ENCODE measurements around the gene SYT13. TPM values are rescaled to one million over a fixed set of nuclear protein-coding genes. Genes with fewer than 3 reads are reported as not detected.

SYT13 gene
- total RNA-seq, 1 donor from 2014 or later, result 0.50 TPM

- H3K36me3 ChIP-seq (ENCODE audit: insufficient read depth, low read length), result no peaks in the 10 kb centered on the region
- no peaks in the 10 kb centered on the region for H3K4me1 ChIP-seq (ENCODE audit: insufficient read depth, low read length)
- H3K4me3 ChIP-seq (ENCODE audit: insufficient read depth, low read depth, low read length), result no peak overlapping the region
- no peaks in the 10 kb centered on the region for H4K20me1 ChIP-seq (ENCODE audit: insufficient read depth, low read length)
- no peaks in the 10 kb centered on the region for H3K27me3 ChIP-seq (ENCODE audit: insufficient read depth, low read length)
- Mint-ChIP-seq H3K4me3 (ENCODE audit: unreplicated experiment) (no peak overlapping the region), H3K27ac (ENCODE audit: unreplicated experiment) (no peak overlapping the region), H3K4me1 (ENCODE audit: low read depth, unreplicated experiment) (no peaks in the 10 kb centered on the region), H3K36me3 (ENCODE audit: low read depth, unreplicated experiment) (peaks cover 22% of the 10 kb centered on the region), H3K9me3 (ENCODE audit: unreplicated experiment) (no peaks in the 10 kb centered on the region), H3K27me3 (ENCODE audit: low read depth, unreplicated experiment) (peaks cover 2% of the 10 kb centered on the region)
- FAIRE-seq, result no peak
- no peak overlapping the region for H3K4me2 ChIP-seq (ENCODE audit: low read length)
- no peak overlapping the region for H2AFZ ChIP-seq (ENCODE audit: low read depth, low read length)
- no peak overlapping the region for H3K9ac ChIP-seq (ENCODE audit: low read length)
- DNase-seq (ENCODE audit: low read depth), result no peak
- no peaks in the 10 kb centered on the region for H3K79me2 ChIP-seq (ENCODE audit: insufficient read depth, low read length)
- no peak for TF ChIP-seq EZH2 (IDR thresholded peaks at IDR 0.05; ENCODE audit: insufficient read depth, low read length)
- no peak for TF ChIP-seq CTCF (IDR thresholded peaks at IDR 0.05; ENCODE audit: insufficient read depth, low read depth, low read length)
- no peak overlapping the region for H3K27ac ChIP-seq (ENCODE audit: low read depth, low read length)
- no peaks in the 10 kb centered on the region for H3K9me3 ChIP-seq (ENCODE audit: insufficient read depth, low read depth, low read length)
Measured at GRCh38 chr11:45193695-45194094, 92.4 kb downstream of the SYT13 start.

Other genes starting within 250 kb of the SYT13 start
- gene PRDM11, start 139.7 kb downstream of the SYT13 start, total RNA-seq, result 9.1 and 9.9 TPM in 2 replicates

Data from astrocyte (in vitro differentiated cells and primary cell).